GM15510 (cell line): ENCODE results near the gene CPT1C.

Source experiments
- POLR2A ChIP-seq: IDR thresholded peaks from 3 replicates; pipeline ENCODE4 v1.6.1; 2011; ENCODE audit warnings: borderline replicate concordance; ENCODE audit not compliant: insufficient read length; ENCODE audit errors: extremely low read depth

Gene CPT1C

GRCh38 chr19:49696115-49696514 lies 5.2 kb downstream of the CPT1C start:
- TF ChIP-seq POLR2A, result no peak

- no peak for TF ChIP-seq POLR2A
Observed at GRCh38 chr19:49696865-49697264, 5.9 kb downstream of the CPT1C start.

DNA sequence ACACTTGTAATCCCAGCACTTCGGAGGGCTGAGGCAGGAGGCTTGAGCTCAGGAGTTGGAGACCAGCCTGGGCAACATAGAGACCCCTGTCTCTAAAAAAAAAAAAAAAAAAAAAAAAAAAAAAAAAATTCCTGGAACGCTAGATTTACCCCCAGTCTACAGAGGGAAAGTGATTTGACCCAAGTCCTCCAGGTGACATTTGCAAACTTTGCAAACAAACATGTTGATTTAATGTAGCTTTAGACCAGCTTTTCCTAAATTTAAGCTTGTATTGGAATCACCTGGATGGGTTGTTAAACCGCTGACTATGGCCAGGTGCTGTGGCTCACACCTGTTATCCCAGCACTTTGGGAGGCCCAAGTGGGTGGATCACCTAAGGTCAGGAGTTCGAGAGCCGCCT lies 8.4 kb downstream of the CPT1C start:
- no peak for TF ChIP-seq POLR2A

GRCh38 chr19:49700563-49700962 lies 9.6 kb downstream of the CPT1C start:
- TF ChIP-seq POLR2A, result no peak

GRCh38 chr19:49701271-49701786 lies 10.4 kb downstream of the CPT1C start:
- no peak for TF ChIP-seq POLR2A

- TF ChIP-seq POLR2A, result no peak
Observed at GRCh38 chr19:49704888-49705642, 14.1 kb downstream of the CPT1C start.

DNA sequence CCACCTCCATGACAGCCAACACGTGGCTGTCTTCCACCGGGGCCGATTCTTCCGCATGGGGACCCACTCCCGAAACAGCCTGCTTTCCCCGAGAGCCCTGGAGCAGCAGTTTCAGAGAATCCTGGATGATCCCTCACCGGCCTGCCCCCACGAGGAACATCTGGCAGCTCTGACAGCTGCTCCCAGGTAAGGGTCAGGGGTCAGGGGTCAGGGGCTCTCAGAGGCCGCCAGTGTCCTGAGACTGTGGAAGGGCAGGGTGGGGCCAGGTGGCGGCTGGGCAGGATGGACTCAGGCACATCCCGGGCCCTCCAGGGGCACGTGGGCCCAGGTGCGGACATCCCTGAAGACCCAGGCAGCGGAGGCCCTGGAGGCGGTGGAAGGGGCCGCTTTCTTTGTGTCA lies 15.0 kb downstream of the CPT1C start:
- TF ChIP-seq POLR2A, result no peak

- TF ChIP-seq POLR2A, result no peak
Observed at GRCh38 chr19:49710372-49710951, 19.5 kb downstream of the CPT1C start.

- TF ChIP-seq POLR2A, result no peak
Observed at GRCh38 chr19:49712397-49712859, 21.5 kb downstream of the CPT1C start.

GRCh38 chr19:49713236-49713845 lies 22.4 kb downstream of the CPT1C start:
- TF ChIP-seq POLR2A, result no peak

GRCh38 chr19:49716154-49716553 lies 25.2 kb downstream of the CPT1C start:
- TF ChIP-seq POLR2A, result no peak

- no peak for TF ChIP-seq POLR2A
Observed at GRCh38 chr19:49718511-49718910, 27.6 kb downstream of the CPT1C start.

DNA sequence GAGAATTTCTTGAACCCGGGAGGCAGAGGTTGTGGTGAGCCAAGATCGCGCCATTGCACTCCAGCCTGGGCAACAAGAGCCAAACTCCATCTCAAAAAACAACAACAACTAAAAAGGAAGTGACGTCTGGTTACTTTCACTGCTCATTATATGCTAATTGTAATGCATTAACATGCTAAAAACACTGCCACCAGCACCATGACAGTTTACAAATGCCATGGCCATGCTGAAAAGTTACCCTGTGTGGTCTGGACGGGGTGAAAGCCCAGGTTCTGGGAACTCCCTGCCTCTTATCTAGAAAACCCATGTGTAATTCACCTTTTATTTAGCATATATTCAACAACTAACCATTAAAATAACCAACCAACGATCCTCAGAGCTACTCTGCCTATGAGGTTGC lies 28.1 kb downstream of the CPT1C start:
- no peak for TF ChIP-seq POLR2A

DNA sequence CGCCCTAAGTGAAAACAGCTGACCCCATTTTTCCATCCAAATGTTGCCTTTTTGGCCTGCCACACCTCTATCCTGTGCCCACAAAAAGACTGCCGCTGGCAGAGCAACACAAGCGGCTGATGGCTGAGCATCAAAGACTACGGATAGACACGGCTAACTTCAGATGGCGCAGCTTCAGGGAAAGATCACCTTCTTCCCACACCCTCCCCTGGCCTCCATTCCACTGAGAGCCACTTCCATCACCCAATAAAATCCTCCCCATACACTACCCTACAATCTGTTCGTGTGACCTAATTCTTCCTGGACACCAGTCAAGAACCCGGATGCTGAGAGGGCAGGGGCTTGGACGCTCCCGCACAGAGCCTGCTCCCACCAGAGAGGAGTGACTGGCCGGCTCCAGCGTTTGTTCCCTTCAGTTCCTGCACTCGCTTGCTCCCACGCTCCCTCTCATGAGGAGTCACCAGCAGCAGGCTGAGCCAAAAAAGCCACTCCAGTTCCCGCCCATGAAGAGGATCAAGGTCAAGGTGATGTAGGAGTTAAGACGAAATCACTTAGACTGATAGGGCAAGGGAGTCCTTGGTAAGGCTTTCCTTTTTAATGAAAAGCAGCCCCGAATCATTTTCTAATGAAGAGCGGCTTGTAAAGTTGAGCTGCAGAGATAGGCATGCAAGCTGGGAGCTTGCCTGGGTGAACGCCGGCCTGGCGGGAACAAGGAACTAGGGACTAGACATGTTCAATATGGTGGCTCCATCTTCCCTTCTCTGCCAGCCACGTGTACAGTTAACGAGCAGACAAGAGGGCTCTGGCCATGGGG lies 36.5 kb downstream of the CPT1C start:
- no peak for TF ChIP-seq POLR2A

DNA sequence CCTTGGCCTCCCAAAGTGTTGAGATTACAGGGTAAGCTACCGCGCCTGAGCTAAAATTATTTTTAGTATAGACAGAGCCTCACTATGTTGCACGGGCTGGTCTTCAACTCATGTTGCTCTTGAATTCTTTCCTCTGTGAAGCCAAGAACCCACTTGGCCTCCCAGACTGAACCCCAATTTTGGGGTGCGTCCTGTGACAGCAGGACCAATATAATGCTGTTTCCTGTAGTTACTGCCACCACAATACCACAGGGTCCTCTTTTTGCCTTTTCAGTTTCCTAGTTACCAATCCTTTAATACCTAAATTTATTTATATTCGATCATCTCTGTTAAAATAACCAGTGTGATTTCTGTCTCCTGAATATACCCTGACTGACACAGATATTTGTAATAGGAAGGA lies 39.2 kb downstream of the CPT1C start:
- TF ChIP-seq POLR2A, result no peak
